HG03108 (cell line): ENCODE data around the gene LAPTM5.

ENCODE experiments used
- ATAC-seq: cut with Tn5 transposase; IDR thresholded peaks from one replicate; pipeline ENCODE4 v1.9.1; 2021; ENCODE audit warnings: moderate library complexity; ENCODE audit not compliant: unreplicated experiment

LAPTM5 gene

GRCh38 chr1:30758121-30758688 lies 631 bp upstream of the LAPTM5 start:
- ATAC-seq, result no peak

GRCh38 chr1:30756545-30757351 lies 826 bp downstream of the LAPTM5 start:
- no peak for ATAC-seq

GRCh38 chr1:30756206-30756544 lies 1.4 kb downstream of the LAPTM5 start:
- ATAC-seq, result no peak

- ATAC-seq, result no peak
Measured at GRCh38 chr1:30755746-30756145, 1.8 kb downstream of the LAPTM5 start.

- no peak for ATAC-seq
Measured at GRCh38 chr1:30755334-30755733, 2.2 kb downstream of the LAPTM5 start.

- ATAC-seq, result peak; percentile 39
Measured at GRCh38 chr1:30754684-30755171, 2.8 kb downstream of the LAPTM5 start.

GRCh38 chr1:30753660-30754123 lies 3.9 kb downstream of the LAPTM5 start:
- ATAC-seq, result no peak

GRCh38 chr1:30753118-30753517 lies 4.5 kb downstream of the LAPTM5 start:
- ATAC-seq, result no peak

- ATAC-seq, result no peak
Measured at GRCh38 chr1:30752651-30752908, 5.0 kb downstream of the LAPTM5 start.

GRCh38 chr1:30751830-30752650 lies 5.5 kb downstream of the LAPTM5 start:
- no peak for ATAC-seq

- peak; percentile 28 for ATAC-seq
Measured at GRCh38 chr1:30750731-30751291, 6.8 kb downstream of the LAPTM5 start.

- ATAC-seq, result peak; percentile 22
Measured at GRCh38 chr1:30749691-30750583, 7.6 kb downstream of the LAPTM5 start.

GRCh38 chr1:30748699-30749401 lies 8.7 kb downstream of the LAPTM5 start:
- no peak for ATAC-seq

- ATAC-seq, result no peak
Measured at GRCh38 chr1:30748098-30748698, 9.4 kb downstream of the LAPTM5 start.

GRCh38 chr1:30747033-30748008 lies 10.3 kb downstream of the LAPTM5 start:
- no peak for ATAC-seq

GRCh38 chr1:30746212-30747032 lies 11.2 kb downstream of the LAPTM5 start:
- no peak for ATAC-seq

GRCh38 chr1:30745834-30746208 lies 11.8 kb downstream of the LAPTM5 start:
- ATAC-seq, result no peak
